NCI-H1105 treated with DMSO at 0.1 percent for 48 hours (cell line): ENCODE results near the gene APOLD1.

Experiments
- DNase-seq: peaks from one replicate; lab custom pipeline; 2025; lab: John Stamatoyannopoulos, UW

Gene APOLD1

DNA sequence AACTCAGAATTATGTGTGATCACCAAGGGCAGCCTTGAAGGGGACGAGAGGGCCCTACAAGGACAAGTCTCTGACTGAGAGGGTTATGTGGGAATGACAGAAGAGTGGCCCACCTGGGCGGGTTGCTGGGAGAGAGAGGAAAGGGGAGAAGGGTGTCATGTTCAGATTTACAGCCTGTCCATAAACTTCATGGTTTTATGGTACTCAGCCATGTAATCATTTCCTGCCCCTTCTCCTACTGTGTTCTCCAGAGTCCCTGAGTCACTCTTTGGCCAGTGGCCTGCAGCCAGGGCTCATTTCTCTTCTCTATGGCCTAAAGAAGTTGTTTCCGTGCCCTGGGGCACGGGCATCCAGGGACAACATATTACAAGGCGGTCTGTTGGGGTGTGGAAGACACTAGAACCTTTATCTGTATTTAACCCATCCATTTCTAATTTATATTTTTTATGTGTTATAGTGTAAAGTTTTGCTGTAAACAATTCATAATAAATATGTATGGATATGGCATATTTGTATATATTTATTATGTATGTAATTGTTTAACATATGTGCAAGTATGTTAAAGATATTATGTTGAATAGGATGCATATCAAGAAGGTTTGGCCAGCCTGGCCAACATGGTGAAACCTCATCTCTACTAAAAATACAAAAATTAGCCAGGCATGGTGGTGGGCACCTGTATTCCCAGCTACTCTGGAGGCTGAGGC is 54.6 kb downstream of the APOLD1 start:
- DNase-seq, result no peak

DNA sequence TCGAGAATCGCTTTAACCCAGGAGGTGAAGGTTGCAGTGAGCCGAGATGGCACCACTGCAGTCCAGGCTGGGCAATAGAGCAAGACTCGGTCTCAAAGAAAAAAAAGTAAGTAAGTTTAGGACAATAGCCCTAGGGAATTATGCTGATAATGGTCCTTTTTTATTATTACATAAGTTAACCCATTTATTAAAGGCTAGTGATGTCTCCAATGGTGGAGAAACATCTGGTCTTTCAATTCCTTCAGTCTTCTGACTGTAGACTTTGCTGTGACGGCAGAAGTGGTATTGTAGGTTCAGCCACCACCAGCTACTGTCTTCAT is 55.1 kb downstream of the APOLD1 start:
- DNase-seq, result no peak
